GM10266 (cell line): Measurements from ENCODE around the gene DOCK2.
A peak's percentile ranks its signal among the peaks of the same experiment; 100 is the strongest.

Experiments
- DNase-seq: peaks from one replicate; pipeline ENCODE4 v3.0.0; 2012; ENCODE audit errors: extremely low spot score
- TF ChIP-seq, protein P1 (sequence below): IDR thresholded peaks from 2 replicates; pipeline ENCODE4 v1.5.1; 2012; ENCODE audit warnings: mild to moderate bottlenecking, low read depth; ENCODE audit not compliant: control insufficient read depth, insufficient read depth; ENCODE audit errors: missing control alignments

The DOCK2 gene

DNA sequence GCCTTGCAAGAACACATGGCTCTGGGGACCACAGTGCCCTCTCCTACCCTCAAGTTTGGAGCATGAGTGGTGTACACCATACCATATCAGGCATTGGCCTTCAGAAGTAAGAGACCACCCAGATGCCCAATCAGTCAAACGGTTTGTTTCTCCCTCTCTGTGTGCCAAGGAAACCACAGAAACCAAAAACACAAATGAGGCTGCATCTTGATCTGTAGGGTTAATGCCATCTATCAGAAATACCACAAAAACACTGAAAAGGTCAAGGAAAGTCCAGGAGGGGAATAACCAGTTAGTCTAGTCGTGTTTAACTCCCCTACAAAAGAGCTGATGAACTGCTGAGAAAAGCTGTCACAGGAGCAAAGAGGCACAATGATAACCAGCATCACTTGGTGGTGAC, 264.8 kb downstream of the DOCK2 start:
- no peak for DNase-seq
- TF ChIP-seq, protein P1, sequence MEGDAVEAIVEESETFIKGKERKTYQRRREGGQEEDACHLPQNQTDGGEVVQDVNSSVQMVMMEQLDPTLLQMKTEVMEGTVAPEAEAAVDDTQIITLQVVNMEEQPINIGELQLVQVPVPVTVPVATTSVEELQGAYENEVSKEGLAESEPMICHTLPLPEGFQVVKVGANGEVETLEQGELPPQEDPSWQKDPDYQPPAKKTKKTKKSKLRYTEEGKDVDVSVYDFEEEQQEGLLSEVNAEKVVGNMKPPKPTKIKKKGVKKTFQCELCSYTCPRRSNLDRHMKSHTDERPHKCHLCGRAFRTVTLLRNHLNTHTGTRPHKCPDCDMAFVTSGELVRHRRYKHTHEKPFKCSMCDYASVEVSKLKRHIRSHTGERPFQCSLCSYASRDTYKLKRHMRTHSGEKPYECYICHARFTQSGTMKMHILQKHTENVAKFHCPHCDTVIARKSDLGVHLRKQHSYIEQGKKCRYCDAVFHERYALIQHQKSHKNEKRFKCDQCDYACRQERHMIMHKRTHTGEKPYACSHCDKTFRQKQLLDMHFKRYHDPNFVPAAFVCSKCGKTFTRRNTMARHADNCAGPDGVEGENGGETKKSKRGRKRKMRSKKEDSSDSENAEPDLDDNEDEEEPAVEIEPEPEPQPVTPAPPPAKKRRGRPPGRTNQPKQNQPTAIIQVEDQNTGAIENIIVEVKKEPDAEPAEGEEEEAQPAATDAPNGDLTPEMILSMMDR, result no peak

DNA sequence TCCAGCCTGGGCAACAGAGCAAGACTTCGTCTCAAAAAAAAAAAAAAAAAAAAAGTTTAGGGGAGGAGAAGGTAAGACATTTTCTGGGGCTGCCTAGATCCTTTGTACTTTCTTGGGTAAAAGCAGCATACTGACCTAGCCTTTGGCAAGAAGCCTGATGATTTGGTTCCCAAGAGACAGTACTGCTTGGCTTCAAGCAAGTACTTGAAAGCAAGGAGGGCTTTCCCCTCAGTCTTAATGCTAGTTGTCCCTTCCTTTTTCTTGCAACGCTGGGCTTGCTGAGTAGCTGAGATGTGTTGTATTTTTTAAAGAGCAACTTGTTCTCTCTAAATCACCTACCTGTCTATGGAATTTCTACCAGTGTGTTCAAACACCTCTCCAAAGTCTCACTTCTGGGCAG, 267.0 kb downstream of the DOCK2 start:
- TF ChIP-seq, protein P1, result no peak
- peak; percentile 22 for DNase-seq

DNA sequence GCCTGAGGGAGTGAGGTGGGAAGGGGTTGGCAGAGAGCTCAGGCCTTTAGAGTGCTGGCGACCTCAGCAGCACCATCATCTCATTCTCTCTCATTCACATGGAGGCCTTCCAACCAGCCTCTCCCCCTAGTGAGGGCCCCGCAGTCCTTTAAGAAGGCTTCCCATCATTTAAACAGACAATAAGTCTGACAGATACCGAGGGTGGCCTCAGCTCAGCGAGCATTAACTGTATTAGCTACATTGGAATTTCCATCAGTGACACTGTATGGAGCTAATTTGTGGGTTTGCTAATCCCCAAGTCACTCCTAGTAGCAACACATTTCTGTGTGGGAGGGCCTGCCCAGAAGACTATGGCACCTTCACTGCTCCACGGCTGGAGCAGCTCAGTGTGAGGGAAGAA, 267.4 kb downstream of the DOCK2 start:
- TF ChIP-seq, protein P1, result no peak
- no peak for DNase-seq

DNA sequence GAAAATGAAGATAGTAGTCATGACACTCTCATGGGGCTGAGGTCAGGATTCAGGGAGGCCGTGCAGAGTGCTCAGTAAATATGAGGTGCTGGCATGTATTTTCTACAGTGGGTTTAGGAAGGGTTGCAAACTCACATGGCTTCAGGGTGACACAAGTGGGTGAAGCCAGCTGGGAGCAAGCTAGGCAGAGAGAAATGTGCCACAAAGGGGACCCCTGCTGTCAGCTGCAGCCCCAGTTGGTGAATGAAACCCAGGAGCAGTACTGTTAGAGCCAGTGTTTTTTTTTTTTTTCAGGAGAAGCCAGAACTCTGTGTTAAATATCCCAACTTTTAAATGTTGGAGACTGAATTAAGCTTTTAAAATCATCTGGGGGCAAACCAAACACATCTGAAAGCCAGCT, 267.9 kb downstream of the DOCK2 start:
- TF ChIP-seq, protein P1, result no peak
- no peak for DNase-seq

DNA sequence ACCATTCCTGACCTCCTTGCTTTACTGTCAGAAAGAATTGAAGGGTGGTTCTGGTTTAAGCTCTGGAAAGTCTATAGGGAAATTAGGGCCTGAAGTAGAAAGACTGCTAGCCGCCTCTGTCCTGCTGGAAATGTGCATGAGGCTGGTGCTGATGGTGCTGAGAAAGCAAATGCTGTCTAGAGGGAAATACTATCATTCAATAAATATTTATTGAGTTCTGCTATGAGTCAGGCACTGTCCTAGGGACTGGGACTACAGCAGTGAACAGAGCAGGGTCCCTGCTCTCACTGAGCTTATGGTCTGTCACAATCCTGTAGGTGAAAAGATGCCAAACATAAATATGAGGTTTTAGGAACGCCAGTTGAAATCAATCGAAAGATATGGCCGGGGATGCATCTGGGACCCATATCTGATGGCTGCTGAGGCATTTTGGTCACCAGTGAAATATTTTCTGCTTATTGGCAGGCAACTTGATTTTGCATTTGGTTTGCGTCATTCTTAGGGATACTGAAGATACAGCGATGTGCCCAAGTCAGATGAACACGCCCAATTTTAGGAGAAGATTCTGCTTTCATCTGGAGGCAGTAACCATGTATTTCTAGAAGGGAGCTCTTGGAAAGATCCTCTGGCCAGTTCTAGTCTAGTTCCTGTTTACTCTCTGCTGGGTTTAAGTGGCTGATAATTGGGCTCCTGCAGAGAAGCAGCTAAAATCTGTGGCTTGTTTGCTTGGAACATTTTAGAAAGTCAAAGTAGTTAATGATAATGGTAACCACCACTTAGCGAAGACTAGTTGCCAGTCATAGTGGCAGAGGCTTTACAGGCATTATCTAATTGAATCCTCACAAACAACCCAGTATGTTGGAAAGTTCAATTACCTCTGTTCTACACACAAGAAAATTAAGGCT, 269.9 kb downstream of the DOCK2 start:
- TF ChIP-seq, protein P1, result no peak
- no peak for DNase-seq

DNA sequence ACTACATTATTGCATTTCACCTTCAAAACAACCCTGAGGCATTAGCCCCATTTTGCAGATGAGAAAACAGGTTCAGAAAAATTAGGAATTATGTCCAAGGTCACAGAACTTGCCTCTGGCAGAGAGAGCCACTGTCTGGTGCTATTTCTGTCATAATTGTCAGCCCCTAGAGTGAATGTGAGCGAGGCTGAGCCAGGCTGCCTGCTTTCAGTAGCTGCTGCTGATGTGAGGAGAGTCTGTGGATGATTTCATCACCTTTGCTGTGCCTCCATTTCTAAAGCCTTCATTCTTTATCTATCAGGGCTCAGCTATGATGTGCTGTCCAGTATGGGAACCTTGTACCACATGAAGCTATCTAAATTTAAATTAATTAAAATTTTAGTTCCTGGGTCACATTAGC, 271.8 kb downstream of the DOCK2 start:
- TF ChIP-seq, protein P1, result no peak
- no peak for DNase-seq

DNA sequence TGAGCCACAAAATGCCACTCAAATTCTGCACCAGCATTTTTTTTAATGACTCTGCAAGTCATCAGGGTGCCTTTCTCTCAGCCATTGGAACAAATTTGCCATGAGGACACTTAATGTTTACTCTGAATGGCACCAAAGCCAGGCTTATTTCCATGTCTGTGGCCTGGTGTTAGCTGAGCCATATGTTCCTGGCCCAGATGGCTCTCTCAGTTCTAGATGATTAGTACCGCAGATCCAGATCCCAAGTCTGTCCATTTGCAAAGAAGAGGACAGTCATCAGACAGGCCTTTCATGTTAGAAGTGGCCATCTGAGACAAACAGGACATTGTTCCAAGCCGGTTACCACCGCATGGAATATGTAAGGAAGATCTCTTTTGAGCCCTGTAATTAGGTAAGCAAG, 272.9 kb downstream of the DOCK2 start:
- no peak for DNase-seq
- TF ChIP-seq, protein P1, result no peak
